GM18861 (cell line): ENCODE results near the gene TBC1D14.
A peak's percentile ranks its signal among the peaks of the same experiment; 100 is the strongest.

Source experiments
- ATAC-seq: cut with Tn5 transposase; IDR thresholded peaks from one replicate; pipeline ENCODE4 v1.9.1; 2021; ENCODE audit not compliant: unreplicated experiment

TBC1D14 gene

DNA sequence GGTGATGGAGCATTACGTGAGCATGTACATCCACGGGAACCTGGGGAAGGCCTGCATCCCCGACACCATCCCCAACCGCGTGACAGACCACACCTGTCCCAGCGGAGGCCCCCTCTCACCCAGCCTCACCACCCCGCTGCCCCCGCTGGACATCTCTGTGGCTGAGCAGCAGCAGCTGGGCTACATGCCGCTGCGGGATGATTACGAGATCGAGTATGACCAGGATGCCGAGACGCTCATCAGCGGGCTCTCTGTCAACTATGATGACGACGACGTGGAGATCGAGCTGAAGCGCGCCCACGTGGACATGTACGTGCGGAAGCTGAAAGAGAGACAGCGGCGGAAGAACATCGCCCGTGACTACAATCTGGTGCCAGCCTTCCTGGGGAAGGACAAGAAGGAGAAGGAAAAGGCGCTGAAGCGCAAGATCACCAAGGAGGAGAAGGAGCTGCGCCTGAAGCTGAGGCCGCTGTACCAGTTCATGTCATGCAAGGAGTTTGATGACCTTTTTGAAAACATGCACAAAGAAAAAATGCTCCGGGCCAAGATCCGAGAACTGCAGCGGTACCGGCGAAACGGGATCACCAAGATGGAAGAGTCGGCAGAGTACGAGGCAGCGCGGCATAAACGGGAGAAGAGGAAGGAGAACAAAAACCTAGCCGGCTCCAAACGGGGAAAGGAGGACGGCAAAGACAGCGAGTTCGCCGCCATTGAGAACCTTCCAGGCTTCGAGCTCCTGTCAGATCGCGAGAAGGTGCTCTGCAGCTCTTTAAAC, 144.7 kb downstream of the TBC1D14 start:
- no peak for ATAC-seq

DNA sequence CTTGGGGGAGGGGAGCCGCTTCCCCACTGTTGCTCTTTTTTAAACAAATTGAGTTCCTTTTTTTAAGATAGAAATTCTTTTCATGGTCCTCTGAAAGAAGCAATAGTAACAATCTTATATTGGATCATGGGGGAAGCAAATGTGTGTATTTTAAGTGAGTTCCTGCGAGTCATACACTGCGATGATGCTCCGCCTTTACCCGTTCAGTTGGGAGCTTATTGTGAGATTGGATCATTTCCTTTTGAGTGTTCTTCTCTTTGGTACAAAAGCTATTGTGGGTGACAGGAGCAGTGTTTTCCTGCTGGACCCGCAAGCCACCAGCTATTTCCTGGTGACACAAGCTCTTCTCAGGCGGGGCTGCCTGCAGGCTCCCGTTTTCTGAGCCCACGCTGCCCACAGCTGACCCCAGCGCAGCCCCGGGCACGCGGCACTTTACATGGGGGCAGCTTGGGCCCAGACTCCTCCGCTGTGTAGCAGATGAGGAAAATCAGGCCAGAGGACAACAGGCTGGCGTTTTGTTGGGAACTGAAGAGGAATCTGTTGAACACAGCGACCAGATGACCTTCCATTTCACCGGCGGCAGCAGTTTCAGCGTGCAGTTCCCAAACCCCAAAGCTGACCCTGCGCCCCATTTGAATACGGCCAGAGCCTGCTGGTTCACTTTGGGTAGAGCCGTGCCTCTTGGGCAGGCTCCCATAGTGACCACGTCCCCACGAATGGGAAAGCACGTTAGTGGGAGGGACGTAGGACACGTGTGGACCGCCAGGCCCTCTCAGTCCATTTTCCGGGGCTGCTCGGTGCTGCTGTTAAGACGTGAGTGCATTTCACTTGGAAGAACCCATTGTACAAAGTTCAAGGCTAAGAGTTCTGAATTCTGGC, 145.7 kb downstream of the TBC1D14 start:
- ATAC-seq, result no peak

DNA sequence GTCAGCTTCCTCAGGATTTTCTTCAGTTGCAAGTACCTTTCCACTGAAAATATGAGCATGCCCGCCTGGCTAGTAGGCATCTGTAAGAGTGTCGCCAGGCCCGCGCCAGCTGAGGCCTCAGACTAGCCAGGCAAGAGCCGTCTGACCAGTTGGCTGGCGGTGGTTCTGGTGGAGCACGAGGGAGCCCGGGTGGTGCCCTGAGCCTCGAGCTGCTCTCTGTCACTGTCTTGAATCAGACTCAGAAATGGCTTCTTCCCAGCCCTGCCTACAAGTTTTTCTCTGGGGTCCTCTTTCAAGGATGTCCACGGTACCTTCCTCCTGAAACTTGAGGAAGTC, 146.3 kb downstream of the TBC1D14 start:
- ATAC-seq, result no peak

DNA sequence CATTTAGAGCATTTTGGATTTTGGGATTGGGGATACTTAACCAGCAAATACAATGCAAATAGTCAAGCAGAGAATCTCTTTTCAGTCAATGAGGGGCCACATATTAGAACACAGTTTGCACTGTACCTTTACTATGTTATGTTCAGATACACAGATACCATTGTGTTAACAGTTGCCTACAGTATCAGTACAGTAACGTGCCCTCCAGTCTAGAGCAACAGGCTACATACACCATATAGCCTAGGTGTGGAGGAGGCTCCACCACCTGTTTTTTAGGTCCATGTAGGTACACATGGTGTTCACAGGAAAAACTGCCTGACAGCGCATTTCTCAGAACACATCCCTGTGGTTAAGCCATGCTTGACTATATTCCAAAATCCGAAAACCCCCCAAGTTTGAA, 149.2 kb downstream of the TBC1D14 start:
- no peak for ATAC-seq

DNA sequence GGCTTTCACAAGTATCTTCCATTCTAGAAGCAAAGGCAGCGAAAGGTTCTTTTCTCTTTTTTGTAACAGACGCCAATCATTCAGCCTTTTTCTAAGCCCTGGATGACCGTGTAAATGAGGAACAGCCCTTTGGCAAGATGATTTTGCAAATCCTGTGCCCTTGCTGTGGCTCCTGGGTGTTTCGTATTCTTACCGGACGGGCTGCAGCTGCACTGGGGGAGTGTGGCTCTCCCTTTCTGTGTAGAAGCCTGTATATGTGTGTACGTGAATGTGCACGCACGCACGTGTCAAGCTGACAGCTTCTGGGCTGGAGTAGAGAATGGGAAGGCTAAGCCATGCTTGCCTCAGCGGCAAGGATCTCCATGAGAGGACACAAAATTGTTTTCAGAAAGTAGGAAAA, 150.0 kb downstream of the TBC1D14 start:
- no peak for ATAC-seq

DNA sequence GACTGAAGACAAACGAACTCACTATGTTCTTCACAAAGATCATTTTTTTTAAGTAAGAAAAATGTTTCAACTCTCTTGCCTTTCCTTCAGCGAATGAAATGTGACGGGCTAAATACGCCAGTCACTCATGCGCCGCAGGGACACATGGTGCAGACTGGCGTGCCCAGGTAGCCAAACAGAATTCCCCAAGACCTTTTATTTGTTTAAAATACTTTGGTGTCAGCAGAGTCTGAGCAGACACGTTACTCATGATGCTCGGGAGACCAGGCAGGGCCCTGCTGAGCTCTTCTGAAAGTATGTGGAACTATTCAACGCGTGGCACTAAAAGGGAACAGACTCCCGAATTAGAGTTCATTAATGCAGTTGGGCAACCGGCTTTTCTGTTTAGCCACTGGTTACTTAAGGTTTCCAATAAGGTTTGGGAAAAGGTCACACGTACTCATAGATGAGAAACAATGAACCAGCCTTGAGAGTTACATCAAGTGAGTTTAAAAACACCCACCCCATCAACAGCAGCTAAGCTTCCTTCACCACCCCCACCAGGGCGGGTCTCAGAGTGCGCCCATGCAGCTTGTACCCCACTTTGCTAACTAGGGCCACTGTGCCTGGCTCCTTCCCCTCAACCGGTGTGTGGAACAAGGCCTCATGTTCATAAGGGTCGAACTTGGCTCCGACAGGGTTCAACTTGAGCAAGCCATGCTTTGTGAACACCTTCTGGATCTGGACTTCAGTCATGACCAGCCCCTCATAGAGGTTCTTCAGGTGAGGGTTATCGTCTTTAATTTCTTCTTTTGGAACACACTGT, 150.9 kb downstream of the TBC1D14 start:
- ATAC-seq, result no peak

DNA sequence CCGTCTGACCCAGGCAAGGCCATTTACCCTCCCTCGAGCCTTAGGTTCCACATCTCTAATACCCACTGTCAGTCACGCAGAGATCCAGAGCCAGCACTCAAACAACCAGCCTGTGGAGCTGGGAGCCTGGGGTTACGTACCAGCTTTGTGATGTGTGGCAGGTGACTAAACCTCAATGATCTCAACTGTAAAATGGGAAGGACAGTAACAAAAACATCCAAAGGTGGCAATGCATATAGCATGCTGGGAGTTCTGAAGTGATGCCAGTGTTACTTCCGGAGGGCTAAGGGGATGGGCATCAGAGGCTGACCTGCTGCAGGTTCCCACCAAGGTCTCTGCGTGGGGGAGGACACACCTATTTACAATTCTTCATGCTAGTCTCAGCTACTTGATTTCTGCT, 152.2 kb downstream of the TBC1D14 start:
- ATAC-seq, result no peak

DNA sequence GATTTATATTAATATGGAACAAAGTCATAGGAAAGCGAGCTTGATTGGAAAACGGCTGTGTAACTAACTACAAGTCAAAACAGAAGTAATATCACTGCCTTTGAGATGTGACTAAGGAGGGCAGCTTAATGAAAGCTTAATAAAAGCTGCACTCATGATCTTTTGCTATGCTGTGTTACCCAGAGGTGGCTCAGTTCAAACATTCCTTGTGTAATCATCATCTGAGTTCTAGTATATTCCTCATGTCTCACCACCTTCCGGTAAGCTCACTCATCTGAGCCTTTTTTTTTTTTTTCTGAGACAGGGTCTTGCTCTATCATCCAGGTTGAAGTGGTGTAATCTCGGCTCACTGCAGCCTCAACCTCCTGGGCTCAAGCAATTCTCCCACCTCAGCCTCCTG, 153.2 kb downstream of the TBC1D14 start:
- no peak for ATAC-seq

DNA sequence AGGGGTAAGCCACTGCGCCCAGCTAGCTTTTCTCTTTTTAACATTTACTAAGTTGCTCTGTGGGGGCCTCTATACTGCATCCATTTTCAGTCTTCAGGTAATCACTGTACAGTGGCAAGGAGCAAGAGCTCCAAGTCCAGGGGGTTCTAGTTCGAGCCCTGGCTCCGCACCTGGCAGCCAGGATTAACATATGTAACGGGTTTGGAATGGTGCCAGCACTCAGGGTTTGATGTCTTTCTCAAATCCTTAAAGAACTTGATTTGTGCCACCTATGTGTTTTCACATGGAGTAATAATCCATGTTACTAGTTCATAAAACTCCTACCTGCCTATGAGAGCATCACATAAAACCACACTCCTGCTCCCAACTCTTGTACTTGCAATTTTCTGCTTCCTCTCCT, 153.7 kb downstream of the TBC1D14 start:
- no peak for ATAC-seq

DNA sequence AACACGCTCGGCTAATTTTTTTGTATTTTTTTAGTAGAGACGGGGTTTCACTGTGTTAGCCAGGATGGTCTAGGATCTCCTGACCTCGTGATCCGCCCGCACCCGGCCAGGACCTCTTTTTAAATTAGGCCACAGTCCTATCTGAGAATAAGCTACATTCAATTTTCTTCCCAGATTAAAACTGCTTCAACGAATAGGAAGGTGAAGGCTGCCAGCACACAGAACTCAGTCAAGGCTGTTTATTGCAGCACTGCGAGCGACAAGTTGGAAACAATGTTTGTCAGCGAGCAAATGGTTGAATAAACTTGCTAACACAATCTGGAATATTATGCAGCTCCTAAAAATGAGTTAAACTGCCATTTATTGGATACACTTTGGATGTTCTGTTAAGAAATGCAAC, 156.4 kb downstream of the TBC1D14 start:
- ATAC-seq, result no peak

DNA sequence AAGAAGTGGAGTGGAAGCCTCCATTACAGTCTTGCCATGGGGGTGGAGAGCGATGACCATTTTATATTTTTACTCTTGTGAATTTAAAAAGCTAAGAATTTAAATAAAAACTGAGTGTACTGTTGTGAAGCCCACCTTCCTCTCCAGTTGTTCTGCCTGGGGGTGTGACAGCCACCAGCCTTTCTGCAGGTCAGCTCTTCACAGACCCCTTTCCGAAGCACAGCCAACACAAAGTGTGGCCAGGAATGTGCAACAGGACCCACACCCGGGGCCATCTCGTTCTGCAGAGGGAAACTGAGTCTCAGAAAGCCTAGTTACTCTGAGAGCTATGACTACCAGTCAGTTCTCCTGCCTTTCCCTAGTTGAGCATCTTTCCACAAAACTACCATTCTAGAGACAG, 156.9 kb downstream of the TBC1D14 start:
- no peak for ATAC-seq

DNA sequence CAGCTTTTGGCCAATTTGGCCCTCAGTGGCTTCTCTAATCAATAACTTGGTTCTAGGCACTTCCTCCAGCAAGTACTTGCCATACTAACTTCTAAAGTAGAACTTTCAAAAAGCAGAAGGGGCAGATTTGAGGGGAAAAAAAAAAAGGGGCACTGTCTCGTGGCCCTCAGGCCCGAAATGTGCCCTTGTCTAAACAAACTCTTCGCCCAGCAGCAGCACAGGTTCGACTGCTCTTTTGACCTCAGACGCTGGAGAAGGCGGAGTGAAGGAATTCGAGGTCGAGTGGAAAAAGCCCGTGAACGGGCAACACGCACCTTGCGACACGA, 157.5 kb downstream of the TBC1D14 start:
- no peak for ATAC-seq

DNA sequence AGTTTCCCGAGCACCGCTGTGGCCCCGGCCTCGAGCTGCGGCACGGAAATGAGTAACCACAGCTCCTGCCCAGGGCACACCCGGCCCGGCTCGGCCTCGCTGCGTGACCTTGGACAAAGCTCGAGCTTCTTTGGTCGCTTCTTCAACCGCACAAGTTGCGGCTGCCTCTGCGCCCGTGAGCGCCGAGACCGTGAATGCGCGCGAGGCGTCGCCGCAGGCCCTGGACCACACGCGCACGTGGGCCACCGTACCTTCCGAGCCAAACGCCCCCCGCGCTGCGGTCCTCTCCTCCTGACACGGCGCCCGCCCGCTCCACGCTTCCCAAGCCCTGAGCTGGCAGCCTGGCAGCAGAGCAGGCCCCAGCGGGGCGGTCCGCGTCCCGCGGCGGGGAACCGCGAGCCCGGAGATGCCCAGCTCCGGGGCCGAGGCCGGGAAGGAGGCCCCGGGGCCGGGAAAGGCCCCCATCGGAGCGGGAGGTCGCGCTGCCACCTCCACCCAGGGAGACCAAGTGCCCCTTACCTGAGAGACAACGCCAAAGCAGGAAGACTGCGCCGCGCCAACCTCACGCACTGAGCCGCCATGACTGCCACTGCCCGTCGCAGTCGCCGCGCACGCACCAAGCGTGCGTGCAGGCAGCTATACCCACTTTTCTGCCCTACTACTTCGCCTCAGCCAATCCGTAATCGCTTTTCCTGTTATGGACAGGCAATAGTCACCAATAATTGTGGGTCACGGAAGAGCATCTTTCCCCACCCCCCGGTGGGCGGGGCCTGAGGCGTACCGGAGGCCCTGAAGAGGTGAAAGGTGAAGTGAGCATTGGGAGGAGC, 158.0 kb downstream of the TBC1D14 start, which contains the start of gene GRPEL1:
GRPEL1 (minus strand) TSS at position 613 of the 827 bp plus-strand sequence; CDS start at position 581, 32 bp downstream.
- peak; percentile 94 for ATAC-seq

DNA sequence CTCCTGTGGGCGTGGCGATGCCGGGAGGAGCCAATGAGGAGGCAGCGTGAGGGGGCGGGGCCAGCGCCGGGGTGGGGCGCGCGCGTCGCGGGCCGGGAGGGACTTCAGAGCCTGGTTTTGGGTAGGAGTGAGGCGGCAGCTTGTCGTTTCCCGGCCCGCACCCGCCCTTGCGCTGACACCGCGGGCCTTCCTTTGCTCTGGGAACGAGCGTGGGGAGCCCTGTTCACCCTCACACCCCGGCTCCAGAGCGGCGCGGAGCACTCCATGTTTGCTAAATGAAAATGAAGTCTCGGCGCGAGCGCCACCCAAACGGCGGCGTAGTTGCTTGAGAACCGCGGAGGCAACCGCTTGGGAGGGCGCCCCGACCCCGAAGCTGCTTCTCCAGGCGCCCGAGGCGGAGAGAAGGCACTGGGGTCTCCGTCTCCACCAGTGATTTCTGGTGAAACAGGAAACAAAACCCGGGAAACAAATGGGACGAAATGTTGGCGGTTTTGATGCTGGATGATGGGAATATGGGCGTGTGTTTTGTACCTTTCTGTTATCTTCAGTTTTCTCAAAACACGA, 158.7 kb downstream of the TBC1D14 start:
- no peak for ATAC-seq

DNA sequence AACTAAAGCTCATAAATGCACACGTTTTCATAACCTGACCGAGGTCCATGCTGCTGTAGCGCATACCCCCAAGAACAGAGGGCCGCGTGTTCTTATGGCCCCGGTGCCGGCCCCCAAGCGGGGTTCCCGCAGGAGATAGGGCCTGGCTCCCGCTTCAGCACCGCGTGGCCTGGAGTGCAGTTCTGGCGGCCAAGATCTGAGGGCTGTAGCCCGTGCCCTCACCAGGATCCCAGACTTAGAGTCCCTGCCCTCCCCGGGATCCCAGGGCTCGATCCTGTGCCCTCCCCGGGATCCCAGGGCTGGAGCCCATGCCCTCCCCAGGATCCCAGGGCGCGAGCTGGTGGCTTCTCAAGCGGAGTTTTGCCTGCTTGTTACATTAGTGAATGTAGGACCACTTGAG, 159.3 kb downstream of the TBC1D14 start:
- no peak for ATAC-seq

DNA sequence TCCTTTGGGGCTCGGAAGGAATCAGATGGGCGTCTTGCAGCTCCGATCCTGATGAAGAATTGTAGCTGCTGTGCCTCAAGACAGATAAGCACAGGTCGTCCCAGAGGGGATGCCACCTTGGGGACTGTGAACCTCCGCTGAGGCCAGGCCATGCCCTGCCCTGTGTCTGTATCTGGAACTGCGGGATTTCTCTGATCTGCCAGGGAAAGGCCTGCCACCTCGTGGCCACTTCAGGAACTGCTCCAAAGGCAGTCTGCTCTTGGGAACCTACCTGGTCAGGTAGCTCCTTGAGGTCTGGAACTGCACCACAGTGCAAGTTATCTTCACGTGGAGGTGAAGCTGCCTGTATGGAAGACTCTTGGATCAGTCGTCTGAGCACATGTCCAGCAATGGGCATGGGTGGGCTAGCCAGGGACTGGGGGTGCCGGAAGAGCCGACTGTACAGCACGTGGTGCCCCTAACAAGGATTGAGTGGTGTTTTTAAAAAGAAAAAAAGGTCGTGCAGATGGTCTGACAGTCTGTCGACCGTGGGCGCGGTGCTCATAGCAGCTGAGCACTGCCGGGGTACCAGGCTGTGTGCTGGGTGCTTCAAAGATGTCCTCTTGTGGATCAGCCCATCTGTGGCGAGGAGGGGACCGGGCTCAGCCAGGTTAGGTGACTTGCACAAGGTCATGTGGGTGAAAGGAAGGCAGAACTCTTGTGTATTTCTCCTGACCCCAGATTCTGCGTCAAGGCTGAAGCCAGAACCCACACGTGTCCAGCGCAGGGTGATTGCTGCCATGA, 161.3 kb downstream of the TBC1D14 start:
- peak; percentile 29 for ATAC-seq

DNA sequence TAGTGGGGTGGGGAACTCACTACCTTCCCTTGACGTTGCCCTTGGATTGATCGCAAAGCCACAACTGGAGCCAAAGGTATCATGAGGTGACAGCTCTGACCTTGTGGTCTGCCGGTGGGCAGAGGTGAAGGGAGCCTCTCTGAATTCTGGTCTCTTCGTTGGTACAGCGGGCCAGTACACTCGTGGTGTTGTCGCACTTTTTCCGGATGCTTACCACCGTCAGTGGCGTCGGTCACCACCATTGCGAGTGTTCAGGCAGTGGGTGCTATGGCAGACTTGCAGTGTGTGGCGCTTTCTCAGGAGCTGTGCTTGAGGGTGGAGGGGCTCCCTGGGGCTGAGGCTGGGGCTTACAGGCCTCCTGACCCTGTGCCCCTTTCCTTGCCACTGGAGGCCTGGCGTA, 163.4 kb downstream of the TBC1D14 start:
- ATAC-seq, result no peak

DNA sequence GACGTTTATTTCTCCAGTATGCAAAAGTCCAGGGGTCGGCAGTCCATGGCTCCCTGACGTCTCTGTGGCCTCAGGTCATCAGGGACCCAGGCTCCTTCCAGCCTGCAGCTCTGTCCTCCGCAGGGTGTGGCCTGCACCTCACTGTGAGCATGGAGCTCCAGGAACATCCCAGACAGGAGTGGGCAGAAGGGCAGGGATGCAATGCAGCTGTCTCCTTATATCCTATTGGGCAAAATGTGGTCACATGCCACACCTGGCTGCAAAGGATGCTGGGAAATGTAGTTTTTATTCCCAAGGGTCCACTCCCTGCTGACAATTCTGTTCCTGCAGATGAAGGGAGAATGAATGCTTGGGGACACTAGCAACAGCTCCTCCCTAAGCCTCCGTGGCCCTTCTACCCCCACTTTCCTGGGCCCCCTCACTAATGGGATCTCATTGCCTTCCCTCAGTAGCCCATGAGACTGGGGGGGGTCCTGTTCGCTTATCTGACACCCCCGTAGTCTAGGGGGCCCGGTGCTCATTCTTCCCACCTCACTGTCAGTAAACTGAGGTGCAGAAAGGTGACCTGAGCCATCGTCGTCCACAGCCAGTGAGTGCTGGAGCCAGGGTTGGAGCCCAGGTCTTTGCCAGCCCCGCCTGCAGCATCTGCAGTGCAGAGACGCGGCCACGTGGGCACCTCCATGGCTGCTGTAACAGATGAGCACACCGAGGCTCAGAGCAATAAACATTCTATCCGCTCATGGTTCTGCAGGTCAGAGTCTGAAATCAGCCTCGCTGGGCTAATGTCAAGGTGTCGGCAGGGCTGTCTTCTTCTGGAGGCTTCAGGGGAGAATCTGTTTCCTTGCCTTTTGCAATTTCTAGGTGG, 164.1 kb downstream of the TBC1D14 start:
- ATAC-seq, result no peak

DNA sequence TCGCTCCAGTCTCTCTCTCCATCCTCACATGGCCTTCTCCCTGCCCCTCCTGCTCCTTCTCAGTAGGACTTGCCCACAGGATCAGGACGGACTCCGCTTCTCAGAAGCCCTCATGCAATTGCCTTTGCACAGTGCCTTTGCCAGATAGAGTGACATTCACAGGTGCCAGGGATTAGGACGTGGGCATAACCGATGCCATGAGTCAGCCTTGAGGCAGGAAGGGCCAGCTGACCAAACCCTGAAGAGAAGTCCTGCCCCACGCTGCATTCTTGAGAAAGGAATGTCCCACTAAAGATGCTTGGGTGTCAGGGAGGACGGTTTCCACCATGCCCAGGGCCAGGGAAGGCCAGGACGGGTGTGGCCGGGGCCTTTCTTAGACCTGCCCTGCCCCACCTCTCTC, 164.8 kb downstream of the TBC1D14 start:
- ATAC-seq, result no peak
